ENCODE data around the gene KIF14.
A peak's percentile ranks its signal among the peaks of the same experiment; 100 is the strongest.
"Not testable (repeated sequence)": the region's sequence is repeated elsewhere in the genome, so short reads cannot be mapped to it uniquely, and the experiment has no call there.

The KIF14 gene

DNA sequence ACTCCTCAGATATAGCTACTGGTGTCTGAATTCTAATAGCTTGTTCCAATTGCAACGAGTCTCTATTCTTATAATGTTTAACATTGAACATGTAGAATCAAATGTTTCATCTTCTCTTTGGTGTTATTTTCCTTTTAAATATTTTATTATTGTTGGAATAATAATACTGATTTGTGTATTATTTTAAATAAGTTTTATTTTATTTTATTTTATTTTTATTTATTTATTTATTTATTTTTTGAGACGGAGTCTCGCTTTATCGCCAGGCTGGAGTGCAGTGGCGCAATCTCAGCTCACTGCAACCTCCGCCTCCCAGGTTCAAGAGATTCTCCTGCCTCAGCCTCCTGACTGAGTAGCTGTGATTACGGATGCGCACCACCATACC lies 10.0 kb upstream of the KIF14 start:
- not testable (repeated sequence) for DNase-seq

- no peak for DNase-seq
Observed at GRCh38 chr1:200629876-200630514, 9.4 kb upstream of the KIF14 start.

DNA sequence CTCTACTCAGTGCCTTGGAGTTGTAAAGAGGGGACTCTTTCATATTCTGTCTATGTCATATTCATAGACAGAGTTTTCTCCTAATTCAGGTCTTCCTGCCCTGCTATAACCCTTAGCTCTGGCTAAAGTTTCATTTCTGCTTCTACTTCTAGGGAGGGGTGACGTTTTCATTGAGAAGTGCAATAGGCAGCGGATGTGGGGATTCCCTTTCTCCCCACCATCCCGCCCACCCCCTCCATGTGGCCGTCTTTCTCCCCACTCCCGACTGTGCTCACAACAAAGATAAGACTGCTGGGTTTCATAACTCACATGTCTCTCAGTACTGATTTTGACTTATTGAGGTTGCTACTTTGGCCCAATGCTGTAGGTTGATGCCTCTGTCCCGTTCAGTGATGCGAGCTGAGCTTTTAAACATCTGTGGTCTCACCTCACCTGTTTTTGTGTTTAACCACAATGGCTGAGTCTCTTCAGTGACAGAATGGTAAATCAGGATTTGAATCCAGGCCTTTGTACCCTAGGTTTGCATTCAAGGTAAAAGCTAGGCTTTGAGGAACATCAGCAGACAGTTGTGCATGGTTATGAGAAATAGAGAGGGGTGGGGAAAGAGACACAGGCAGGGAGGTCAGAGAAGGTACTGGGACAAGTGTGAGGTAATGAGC lies 7.8 kb upstream of the KIF14 start:
- DNase-seq = no peak

DNA sequence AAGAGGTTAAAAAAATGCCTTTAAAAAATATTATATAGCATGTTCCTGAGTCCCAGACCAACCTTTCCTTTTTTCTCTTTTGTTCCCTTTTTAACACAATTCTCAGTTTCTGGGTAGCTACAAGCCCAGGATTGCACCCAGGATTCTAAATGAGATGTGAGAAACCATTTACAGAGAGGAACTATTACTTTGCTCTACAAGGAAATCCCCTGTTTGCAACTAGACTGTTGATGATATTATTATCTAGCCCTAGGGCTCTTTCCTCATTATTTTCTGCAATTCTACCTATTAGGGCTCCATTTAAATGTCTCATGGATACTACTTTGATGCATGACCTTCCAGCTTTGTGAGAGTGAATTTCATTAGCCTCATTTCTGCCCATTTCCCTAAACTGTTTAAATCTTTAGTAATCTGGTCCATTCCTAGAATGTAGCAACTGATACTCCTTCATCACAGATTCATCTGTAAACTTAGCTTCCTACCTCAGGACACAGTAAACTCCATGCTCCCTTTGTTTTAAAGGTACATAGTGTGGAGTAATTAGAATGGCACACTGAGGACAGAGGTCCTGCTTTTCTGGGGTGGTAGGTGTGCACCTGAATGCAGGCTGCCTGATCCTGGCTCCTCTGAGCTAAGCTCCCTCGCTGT lies 7.1 kb upstream of the KIF14 start:
- no peak for DNase-seq

DNA sequence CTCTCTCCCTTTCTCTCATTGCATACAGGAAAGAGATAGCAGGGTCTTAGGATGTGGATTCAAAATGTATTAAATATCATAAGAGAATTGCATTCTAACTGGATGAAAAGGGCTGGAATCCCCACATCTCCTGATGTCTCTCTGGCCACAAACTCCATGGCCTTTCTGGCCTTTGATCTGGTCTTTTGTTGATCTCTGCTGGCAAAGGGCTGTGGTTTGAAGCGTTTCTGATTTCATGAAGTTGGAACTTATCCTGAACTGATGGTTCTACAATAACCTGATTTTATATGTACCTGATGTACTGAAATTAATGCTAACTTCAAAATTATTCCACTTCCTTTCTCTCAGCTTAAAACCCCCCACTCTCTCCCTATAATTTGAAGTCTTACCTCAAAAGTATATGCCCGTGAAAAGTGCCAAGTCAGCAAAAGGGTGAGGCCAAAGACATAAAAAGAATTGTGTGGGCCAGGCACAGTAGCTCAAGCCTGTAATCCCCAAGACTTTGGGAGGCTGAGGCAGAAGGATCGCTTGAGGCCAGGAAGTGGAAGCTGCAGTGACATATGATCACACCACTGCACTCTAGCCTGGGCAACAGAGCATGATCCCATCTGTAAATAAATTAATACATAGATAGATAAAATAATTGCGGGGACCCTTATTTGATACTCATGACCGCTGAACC lies 6.4 kb upstream of the KIF14 start:
- no peak for DNase-seq

GRCh38 chr1:200625381-200625824 lies 4.9 kb upstream of the KIF14 start:
- DNase-seq = no peak

DNA sequence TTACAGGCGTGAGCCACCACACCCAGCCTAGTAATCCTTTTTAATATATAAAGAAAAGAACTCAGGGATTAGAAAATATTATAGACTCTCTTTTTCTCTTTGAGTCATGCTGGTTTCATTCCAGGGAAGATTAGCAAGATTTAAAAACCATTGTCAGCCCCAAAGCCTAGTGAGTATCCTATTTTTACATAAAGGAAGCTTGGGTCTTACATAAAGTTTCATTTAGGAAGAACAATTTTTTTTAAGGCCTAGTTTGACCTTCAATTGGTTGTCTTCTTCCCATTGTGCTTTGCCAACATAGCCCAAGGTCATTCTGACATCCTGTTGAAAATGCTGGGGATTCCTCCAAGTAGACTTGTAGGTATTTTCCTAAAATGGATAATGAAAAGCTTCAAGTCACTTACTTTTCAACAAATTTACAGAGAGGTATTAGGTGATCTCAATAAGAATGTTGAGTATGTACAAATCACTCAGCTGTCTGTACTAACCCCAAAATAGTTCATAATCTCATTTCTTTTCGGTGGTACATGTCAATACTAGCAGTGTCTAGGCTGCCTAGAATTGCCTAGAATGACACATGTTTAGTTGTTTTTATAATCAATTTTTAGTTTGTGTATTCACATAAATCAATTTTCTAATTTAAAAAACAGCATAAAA lies 4.3 kb upstream of the KIF14 start:
- DNase-seq = no peak

GRCh38 chr1:200619894-200620272 lies 668 bp downstream of the KIF14 start:
- DNase-seq = no peak

DNA sequence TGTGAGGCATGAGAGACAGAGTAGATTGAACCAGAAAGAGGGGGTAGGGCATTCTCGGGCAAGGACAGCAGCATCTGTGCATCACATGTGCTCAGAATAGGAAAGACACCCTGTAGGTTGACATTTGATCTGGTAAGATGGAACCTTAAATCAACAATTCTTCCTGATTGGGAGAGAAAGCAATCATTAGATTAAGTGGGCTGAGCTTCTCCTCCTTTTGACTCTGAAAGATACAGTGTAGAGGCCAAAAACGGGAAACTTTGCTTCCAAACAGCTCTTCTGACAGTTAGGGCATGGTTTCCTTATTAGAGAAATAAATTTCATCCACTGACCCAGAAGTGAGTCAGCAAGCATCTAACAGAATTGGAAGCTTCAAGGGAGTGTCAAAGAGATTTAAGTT lies 9.7 kb downstream of the KIF14 start:
- DNase-seq = no peak

GRCh38 chr1:200602632-200603031 lies 17.9 kb downstream of the KIF14 start:
- DNase-seq = no peak

DNA sequence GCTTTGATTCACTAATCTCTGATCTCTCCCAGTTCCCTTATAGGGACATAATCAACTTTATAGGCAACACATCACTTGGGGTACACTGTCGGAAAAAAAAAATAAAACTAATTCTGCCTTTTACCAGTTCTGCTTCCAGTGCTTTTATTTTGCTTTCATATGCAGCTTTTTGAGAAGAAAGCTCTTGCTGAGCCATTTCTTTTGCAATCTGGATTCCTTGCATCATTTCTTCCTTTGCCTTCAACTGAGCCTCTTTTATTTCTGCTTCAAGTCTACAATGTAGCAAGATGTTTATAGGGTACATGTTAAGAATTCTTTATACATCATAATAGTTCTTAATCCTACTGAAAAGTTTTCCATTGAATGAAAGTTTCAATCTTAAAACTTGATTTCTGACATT lies 30.6 kb downstream of the KIF14 start:
- no peak for DNase-seq

DNA sequence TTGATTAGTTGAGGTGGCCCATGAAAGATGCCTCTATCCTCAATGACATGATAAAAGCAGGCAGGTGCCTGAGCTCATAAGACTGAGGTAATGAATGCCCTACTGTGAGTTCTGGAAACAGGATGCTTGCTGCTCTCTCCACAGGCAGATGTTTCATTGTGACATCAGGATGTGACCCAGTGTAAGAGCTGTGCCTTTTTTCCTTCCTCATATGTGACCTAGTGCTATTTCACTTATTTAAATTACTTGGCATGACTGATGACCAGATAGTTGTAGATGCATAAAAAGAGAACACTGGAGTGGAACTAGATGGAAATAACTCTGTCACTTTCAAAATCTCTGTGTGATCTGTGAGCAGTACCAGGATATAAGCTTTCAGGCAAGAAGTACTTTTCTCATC lies 31.9 kb downstream of the KIF14 start:
- DNase-seq = no peak

DNA sequence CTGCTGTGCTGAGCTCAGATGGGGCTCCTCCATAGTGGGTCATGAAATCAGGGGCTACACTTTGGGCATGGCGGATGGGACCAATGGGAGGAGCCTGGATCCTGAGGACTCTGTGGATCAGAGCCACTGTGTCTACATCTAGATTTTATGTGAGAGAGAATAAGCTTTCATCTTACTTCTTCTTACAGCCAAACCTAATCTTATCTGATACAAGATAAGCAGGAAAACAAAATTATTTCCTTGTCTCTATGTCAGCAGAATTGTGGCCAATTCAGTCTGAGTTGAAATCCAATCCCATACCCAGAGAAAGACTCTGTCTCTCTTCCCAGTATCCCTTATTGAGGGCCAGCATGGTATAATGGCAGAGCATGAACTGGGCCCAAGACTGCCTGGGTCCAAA lies 56.2 kb downstream of the KIF14 start:
- DNase-seq = no peak

GRCh38 chr1:200561856-200562214 lies 58.7 kb downstream of the KIF14 start:
- DNase-seq = no peak

DNA sequence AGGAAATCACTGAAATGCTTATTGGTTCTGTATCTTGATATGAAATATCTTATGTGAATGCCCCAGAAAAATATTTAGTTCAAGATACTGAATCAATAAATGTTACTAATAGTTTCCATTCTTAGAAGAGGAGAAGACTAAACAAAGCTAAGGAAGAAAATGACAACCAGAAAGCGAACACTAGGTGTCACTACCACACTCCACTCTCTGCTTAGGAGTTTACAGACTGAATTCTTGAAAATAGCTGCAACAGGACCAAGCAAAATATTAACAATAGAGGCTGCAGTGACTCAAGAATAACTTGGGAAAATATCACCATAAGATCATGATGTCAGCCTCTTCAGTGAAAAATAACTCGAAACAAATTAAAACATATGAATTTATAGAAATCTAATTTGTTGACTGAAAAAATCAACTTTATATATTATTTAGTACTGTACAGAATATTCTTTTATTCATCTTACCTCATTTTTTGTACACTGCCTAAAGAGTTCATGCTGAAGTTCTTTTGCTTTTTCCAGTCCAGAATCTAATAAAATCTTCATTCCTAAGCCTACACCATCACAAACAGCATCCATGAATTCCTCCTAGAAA lies 61.6 kb downstream of the KIF14 start:
- peak; percentile 39 for DNase-seq

DNA sequence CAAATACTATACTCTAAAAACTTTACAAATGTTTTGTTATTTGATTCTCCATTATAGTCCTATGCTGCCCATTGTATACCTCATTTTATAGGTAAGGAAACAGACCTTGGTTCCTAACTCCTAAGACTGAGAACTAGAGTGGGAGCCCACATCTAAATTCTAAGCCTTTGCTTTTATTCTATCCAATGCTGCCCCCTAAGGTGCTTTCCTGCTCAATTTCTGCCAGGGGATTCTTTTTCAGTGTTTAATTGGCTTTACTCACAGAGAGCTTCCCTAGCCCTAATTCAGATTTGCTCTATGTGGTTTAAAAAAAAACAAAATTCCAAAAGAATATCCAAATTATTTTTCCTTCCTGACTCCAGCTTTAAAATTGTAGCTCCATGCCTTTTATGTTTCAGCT lies 64.5 kb downstream of the KIF14 start:
- DNase-seq = no peak

DNA sequence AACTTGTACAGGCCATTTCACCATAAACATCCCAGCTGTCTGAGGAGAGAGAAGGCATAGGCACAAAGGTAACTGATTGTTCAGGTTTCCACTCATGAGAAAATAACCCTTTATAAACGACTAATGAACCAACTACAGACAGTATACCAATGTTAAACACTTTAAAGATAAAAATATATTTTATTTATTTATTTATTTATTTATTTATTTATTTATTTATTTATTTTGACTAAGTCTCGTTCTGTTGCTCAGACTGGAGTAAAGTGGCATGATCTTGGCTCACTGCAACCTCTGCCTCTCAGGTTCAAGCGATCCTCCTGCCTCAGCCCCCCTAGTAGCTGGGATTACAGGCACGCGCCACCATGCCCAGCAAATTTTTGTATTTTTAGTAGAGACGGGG lies 67.8 kb downstream of the KIF14 start:
- DNase-seq = not testable (repeated sequence)

DNA sequence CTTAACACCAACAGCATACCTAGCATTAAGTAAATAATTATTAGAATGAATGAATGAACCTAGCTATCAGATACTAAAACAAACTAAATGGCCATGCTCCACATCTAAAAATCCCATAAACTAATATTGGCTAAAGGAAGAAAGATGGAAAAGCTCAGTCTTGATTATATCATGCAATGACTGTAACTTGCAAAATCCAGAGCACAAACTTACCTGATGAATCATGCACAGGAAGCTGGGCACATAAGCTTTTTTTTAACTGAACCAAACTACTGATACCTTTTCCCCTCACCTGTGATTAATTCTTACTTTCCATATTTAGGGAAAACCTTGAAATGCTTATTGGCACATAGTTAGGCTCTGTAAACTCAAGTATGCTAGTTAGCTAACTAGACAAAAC lies 70.2 kb downstream of the KIF14 start:
- peak; percentile 39 for DNase-seq

- no peak for DNase-seq
Observed at GRCh38 chr1:200547386-200547785, 73.2 kb downstream of the KIF14 start.

DNA sequence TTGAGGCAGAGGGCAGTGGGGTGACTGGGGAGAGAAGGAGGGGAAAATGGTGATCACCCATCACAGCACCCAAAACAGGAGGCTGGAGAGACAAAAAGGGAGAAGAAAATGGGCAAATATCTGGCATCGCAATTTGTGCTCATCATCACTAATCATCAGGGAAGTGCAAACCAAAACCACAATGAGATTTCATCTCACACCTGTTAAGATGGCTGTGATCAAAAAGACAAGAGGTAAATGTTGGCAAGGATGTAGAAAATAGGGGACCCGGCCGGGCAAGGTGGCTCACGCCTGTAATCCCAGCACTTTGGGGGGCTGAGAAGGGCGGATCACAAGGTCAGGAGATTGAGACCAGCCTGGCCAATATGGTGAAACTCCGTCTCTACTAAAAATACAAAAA lies 74.0 kb downstream of the KIF14 start:
- DNase-seq = no peak

DNA sequence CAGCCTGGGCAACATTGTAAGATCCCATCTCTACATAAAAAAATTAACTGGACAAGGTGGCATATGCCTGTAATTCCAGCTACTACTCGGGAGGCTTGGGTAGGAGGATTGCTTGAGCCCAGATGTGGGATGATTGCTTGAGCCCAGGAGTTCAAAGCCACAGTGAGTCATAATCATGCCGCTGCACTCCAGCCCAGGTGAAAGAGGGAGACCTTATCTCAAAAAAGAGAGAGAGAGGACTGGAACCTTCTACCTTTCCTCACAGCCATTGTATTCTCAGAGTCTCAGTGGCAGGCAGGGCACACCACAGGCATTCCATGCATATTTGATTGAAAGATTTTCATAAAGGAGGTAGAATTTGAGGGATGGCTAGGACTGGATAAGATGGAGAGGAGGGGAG lies 78.4 kb downstream of the KIF14 start:
- DNase-seq = peak; percentile 70

GRCh38 chr1:200540281-200540680 lies 80.3 kb downstream of the KIF14 start:
- DNase-seq = no peak

DNA sequence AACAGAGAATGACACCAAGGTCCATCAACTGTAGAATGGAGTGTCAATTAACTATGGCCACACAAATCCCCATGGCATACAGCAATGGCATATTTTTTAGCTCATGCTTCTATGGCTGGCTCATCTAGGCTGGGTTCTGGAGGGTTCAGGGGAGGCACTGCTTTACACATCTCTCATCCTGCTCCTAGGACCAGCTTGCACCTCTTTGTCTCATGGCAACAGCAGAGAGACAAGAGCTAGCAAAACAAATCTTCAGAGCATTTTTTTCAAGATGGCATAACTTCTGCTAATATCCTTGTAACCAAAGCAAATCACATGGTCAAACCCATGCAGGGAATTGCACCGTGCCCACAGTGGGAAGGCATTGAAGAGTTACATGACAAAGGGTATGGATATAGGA lies 82.4 kb downstream of the KIF14 start:
- no peak for DNase-seq
